WTC11 (cell line): ENCODE measurements around the gene SULT2A1. TPM values are rescaled to one million over a fixed set of nuclear protein-coding genes. Genes with fewer than 3 reads are reported as not detected.
A peak's percentile ranks its signal among the peaks of the same experiment; 100 is the strongest.
"Not testable (repeated sequence)": the region's sequence is repeated elsewhere in the genome, so short reads cannot be mapped to it uniquely, and the experiment has no call there.

Experiments used
- ATAC-seq: fragments of 200-7000 bp; cut with Tn5 transposase; 2 replicates; pipeline ENCODE4 v1.10.0; 2021; ENCODE audit warnings: mild to moderate bottlenecking, moderate library complexity
- CTCF ChIA-PET: fragments of 300-600 bp; sonication (Branson Sonifier 250); formaldehyde crosslinking; loops from one replicate; lab custom pipeline; 2021; ENCODE audit warnings: antibody characterized with exemption; lab: Charles Lee
- POLR2A ChIA-PET: fragments of 350-600 bp; sonication (Branson Sonifier 250); formaldehyde crosslinking; loops from one replicate; lab custom pipeline; 2021; ENCODE audit warnings: antibody characterized with exemption; lab: Charles Lee
- DNase-seq: peaks from one replicate; pipeline ENCODE4 v3.0.0; 2021; ENCODE audit warnings: low spot score
- H3K27ac Mint-ChIP-seq: 2 replicates; pipeline ENCODE4 v1.8.0; 2021; ENCODE audit warnings: mixed read lengths
- H3K27me3 Mint-ChIP-seq: 2 replicates; pipeline ENCODE4 v1.8.0; 2021; ENCODE audit warnings: low read depth, mild to moderate bottlenecking, moderate library complexity, mixed read lengths
- H3K36me3 Mint-ChIP-seq: 2 replicates; pipeline ENCODE4 v1.8.0; 2021; ENCODE audit warnings: mixed read lengths
- H3K4me1 Mint-ChIP-seq: 2 replicates; pipeline ENCODE4 v1.8.0; 2022; ENCODE audit warnings: mixed read lengths
- H3K4me3 Mint-ChIP-seq: 2 replicates; pipeline ENCODE4 v1.8.0; 2021; ENCODE audit warnings: mild to moderate bottlenecking, moderate library complexity, mixed read lengths
- H3K9me3 Mint-ChIP-seq: 2 replicates; pipeline ENCODE4 v1.8.0; 2021; ENCODE audit warnings: mixed read lengths
- KAT7 ChIP-seq: sonication (generic); formaldehyde crosslinking; IDR thresholded peaks from 2 replicates; pipeline ENCODE4 v1.8.1; 2023; ENCODE audit warnings: missing genetic modification reagents, mild to moderate bottlenecking, borderline replicate concordance
- NFATC4 ChIP-seq: fragments of 250-450 bp; sonication (Bioruptor Pico); IDR thresholded peaks from 2 replicates; pipeline ENCODE4 v1.9.0; 2021; ENCODE audit warnings: mild to moderate bottlenecking
- SMAD3 ChIP-seq: sonication (generic); formaldehyde crosslinking; IDR thresholded peaks from 2 replicates; pipeline ENCODE4 v1.8.0; 2022; ENCODE audit warnings: missing genetic modification reagents, mild to moderate bottlenecking, borderline replicate concordance
- TEAD1 ChIP-seq: sonication (generic); formaldehyde crosslinking; IDR thresholded peaks from 2 replicates; pipeline ENCODE4 v1.8.0; 2022; ENCODE audit warnings: mild to moderate bottlenecking, missing genetic modification reagents
- total RNA-seq: library from RNA; stranded (reverse); gene quantifications from 3 replicates; pipeline ENCODE4 v1.2.3, GENCODE V29; 2021
- TF ChIP-seq, protein P1 (sequence below): fragments of 200-600 bp; IDR thresholded peaks from 2 replicates; pipeline ENCODE4 v1.8.0; 2022; ENCODE audit warnings: antibody characterized with exemption
- TF ChIP-seq, protein P2 (sequence below): fragments of 250-450 bp; sonication (Bioruptor Pico); conservative IDR thresholded peaks from 2 replicates; pipeline ENCODE4 v1.9.0; 2021; ENCODE audit warnings: mild to moderate bottlenecking
- TF ChIP-seq, protein P3 (sequence below): sonication (generic); formaldehyde crosslinking; IDR thresholded peaks from 2 replicates; pipeline ENCODE4 v1.8.0; 2023; ENCODE audit warnings: missing genetic modification reagents, mild to moderate bottlenecking, borderline replicate concordance
- TF ChIP-seq, protein P4 (sequence below): fragments of 250-450 bp; sonication (Bioruptor Pico); IDR thresholded peaks from 2 replicates; pipeline ENCODE4 v1.9.0; 2021; ENCODE audit warnings: mild to moderate bottlenecking
- TF ChIP-seq, protein P5 (sequence below): sonication (generic); formaldehyde crosslinking; IDR thresholded peaks from 2 replicates; pipeline ENCODE4 v1.8.0; 2022; ENCODE audit warnings: mild to moderate bottlenecking, missing genetic modification reagents
- TF ChIP-seq, protein P6 (sequence below): sonication (generic); formaldehyde crosslinking; conservative IDR thresholded peaks from 2 replicates; pipeline ENCODE4 v1.8.1; 2023; ENCODE audit warnings: mild to moderate bottlenecking, low read depth, missing genetic modification reagents, moderate library complexity
- TF ChIP-seq, protein P7 (sequence below): fragments of 250-450 bp; sonication (Bioruptor Pico); IDR thresholded peaks from 2 replicates; pipeline ENCODE4 v2.1.2; 2022; ENCODE audit warnings: mild to moderate bottlenecking, moderate library complexity

The SULT2A1 gene
- total RNA-seq, 1 experiment from 2014 or later, result 0.31 TPM

DNA sequence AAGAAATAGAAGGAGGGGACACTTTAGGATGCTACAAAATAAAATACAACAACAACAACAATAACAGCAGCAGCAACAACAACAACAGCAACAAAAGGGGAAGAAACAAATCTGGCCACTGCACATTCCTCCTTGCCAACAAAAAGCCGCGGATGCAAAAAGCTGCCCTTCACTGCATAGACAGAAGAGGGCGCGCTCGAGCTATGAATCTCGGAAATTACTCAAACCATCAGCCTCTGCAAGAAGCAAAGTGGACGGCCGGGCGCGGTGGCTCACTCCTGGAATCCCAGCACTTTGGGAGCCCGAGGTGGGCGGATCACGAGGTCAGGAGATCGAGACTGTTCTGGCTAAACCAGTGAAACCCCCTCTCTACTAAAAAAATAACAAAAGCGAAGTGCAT, 34.0 kb upstream of the SULT2A1 start:
- DNase-seq, H3K4me1 Mint-ChIP-seq, H3K9me3 Mint-ChIP-seq, POLR2A ChIA-PET, H3K27me3 Mint-ChIP-seq, ATAC-seq, H3K4me3 Mint-ChIP-seq, H3K36me3 Mint-ChIP-seq, H3K27ac Mint-ChIP-seq, CTCF ChIA-PET: not testable (repeated sequence)
- TF ChIP-seq, protein P1, sequence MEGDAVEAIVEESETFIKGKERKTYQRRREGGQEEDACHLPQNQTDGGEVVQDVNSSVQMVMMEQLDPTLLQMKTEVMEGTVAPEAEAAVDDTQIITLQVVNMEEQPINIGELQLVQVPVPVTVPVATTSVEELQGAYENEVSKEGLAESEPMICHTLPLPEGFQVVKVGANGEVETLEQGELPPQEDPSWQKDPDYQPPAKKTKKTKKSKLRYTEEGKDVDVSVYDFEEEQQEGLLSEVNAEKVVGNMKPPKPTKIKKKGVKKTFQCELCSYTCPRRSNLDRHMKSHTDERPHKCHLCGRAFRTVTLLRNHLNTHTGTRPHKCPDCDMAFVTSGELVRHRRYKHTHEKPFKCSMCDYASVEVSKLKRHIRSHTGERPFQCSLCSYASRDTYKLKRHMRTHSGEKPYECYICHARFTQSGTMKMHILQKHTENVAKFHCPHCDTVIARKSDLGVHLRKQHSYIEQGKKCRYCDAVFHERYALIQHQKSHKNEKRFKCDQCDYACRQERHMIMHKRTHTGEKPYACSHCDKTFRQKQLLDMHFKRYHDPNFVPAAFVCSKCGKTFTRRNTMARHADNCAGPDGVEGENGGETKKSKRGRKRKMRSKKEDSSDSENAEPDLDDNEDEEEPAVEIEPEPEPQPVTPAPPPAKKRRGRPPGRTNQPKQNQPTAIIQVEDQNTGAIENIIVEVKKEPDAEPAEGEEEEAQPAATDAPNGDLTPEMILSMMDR, result peak; percentile 92

DNA sequence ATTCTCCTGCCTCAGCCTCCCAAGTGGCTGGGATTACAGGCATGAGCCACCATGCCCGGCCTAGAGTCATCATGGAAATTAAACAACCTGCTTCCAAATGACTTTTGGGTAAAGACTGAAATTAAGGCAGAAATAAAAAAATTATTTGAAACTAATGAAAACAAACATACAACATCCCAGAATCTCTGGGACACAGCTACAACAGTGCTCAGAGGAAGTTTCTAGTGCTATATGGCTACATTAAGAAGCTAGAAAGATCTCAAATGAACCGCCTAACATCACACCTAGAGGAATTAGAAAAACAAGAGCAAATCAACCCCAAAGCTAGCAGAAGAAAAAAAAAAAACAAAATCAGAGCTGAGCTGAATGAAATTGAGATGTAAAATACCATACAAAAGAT, 24.1 kb upstream of the SULT2A1 start:
- H3K9me3 Mint-ChIP-seq, ATAC-seq, H3K27ac Mint-ChIP-seq, H3K4me1 Mint-ChIP-seq, H3K4me3 Mint-ChIP-seq, CTCF ChIA-PET, H3K27me3 Mint-ChIP-seq, DNase-seq, POLR2A ChIA-PET, H3K36me3 Mint-ChIP-seq: not testable (repeated sequence)

DNA sequence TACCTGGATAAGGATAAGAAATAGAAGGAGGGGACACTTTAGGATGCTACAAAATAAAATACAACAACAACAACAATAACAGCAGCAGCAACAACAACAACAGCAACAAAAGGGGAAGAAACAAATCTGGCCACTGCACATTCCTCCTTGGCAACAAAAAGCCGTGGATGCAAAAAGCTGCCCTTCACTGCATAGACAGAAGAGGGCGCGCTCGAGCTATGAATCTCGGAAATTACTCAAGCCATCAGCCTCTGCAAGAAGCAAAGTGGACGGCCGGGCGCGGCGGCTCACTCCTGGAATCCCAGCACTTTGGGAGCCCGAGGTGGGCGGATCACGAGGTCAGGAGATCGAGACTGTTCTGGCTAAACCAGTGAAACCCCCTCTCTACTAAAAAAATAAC, 23.2 kb upstream of the SULT2A1 start:
- CTCF ChIA-PET, ATAC-seq, H3K4me3 Mint-ChIP-seq, H3K27me3 Mint-ChIP-seq, H3K27ac Mint-ChIP-seq, POLR2A ChIA-PET, H3K9me3 Mint-ChIP-seq: not testable (repeated sequence)
- peak; percentile 89 for DNase-seq
- TF ChIP-seq, protein P1, result peak; percentile 54
- TF ChIP-seq, all 79 proteins: peak for 1; not testable (repeated sequence) for 78
- H3K4me1 Mint-ChIP-seq, H3K36me3 Mint-ChIP-seq: not testable (repeated sequence)

DNA sequence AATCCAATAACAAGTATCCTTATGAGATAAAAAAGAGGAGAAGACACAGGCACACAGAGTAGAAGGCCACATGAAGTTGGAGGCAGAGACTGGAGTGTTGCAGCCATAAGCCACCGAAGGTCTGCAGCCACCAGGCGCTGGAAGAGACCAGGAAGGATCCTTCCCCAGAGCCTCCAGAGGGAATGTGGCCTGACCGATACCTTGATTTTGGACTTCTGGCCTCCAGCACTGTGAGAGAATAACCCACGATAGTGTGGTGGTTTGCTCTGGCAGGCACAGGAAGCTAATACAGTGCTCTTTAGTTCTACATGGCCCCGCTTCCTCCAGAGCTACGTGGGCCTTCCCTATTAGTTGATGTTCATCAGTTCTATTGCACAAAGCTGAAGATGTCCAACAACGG, 15.3 kb upstream of the SULT2A1 start:
- no peak for DNase-seq
- no peak overlapping the region for H3K4me3 Mint-ChIP-seq
- POLR2A ChIA-PET, result no interaction called here
- H3K27ac Mint-ChIP-seq, result no peak overlapping the region
- no peak for ATAC-seq
- H3K27me3 Mint-ChIP-seq, result no peaks in the 10 kb centered on the region
- CTCF ChIA-PET, result no interaction called here
- no peaks in the 10 kb centered on the region for H3K36me3 Mint-ChIP-seq
- peaks cover 5% of the 10 kb centered on the region for H3K4me1 Mint-ChIP-seq
- peaks cover 1% of the 10 kb centered on the region for H3K9me3 Mint-ChIP-seq
- TF ChIP-seq, protein P2, sequence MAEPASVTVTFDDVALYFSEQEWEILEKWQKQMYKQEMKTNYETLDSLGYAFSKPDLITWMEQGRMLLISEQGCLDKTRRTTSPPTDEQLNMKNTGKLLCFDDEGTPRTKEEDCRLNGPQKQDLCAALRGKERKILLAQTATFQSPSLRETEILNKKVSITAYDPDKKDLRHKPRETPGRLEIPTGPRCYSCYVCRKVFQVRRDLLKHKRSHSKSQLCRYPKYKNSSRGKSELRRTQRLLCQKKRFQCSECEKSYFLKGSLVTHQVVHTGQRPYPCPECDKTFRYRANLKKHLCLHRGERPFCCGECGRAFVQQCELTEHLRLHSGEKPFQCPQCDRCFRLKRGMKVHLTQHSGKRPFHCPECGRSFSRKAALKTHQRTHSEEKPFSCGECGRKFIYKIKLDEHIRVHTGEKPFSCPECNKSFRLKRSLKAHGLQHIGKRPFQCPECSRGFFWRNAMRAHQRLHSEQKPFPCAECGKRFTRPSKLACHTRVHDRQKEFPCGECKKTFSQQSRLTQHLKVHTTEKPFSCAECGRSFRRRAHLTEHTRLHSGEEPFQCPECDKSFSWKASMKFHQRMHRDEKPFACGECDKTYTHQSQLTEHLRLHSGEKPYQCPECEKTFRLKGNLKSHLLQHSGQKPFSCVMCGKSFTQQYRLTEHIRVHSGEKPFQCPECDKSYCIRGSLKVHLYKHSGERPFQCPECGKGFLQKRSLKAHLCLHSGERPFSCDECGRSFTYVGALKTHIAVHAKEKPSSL (CRISPR knock-in tag), result no peak
- TF ChIP-seq SMAD3 (CRISPR knock-in tag), result no peak
- TF ChIP-seq TEAD1 (CRISPR knock-in tag), result no peak
- TF ChIP-seq, protein P3, sequence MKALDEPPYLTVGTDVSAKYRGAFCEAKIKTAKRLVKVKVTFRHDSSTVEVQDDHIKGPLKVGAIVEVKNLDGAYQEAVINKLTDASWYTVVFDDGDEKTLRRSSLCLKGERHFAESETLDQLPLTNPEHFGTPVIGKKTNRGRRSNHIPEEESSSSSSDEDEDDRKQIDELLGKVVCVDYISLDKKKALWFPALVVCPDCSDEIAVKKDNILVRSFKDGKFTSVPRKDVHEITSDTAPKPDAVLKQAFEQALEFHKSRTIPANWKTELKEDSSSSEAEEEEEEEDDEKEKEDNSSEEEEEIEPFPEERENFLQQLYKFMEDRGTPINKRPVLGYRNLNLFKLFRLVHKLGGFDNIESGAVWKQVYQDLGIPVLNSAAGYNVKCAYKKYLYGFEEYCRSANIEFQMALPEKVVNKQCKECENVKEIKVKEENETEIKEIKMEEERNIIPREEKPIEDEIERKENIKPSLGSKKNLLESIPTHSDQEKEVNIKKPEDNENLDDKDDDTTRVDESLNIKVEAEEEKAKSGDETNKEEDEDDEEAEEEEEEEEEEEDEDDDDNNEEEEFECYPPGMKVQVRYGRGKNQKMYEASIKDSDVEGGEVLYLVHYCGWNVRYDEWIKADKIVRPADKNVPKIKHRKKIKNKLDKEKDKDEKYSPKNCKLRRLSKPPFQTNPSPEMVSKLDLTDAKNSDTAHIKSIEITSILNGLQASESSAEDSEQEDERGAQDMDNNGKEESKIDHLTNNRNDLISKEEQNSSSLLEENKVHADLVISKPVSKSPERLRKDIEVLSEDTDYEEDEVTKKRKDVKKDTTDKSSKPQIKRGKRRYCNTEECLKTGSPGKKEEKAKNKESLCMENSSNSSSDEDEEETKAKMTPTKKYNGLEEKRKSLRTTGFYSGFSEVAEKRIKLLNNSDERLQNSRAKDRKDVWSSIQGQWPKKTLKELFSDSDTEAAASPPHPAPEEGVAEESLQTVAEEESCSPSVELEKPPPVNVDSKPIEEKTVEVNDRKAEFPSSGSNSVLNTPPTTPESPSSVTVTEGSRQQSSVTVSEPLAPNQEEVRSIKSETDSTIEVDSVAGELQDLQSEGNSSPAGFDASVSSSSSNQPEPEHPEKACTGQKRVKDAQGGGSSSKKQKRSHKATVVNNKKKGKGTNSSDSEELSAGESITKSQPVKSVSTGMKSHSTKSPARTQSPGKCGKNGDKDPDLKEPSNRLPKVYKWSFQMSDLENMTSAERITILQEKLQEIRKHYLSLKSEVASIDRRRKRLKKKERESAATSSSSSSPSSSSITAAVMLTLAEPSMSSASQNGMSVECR (CRISPR knock-in tag), result no peak
- TF ChIP-seq, protein P4, sequence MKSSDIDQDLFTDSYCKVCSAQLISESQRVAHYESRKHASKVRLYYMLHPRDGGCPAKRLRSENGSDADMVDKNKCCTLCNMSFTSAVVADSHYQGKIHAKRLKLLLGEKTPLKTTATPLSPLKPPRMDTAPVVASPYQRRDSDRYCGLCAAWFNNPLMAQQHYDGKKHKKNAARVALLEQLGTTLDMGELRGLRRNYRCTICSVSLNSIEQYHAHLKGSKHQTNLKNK, result no peak
- TF ChIP-seq, protein P5, sequence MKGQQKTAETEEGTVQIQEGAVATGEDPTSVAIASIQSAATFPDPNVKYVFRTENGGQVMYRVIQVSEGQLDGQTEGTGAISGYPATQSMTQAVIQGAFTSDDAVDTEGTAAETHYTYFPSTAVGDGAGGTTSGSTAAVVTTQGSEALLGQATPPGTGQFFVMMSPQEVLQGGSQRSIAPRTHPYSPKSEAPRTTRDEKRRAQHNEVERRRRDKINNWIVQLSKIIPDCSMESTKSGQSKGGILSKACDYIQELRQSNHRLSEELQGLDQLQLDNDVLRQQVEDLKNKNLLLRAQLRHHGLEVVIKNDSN, result no peak
- no peak for TF ChIP-seq KAT7 (CRISPR knock-in tag)
- TF ChIP-seq, protein P6, sequence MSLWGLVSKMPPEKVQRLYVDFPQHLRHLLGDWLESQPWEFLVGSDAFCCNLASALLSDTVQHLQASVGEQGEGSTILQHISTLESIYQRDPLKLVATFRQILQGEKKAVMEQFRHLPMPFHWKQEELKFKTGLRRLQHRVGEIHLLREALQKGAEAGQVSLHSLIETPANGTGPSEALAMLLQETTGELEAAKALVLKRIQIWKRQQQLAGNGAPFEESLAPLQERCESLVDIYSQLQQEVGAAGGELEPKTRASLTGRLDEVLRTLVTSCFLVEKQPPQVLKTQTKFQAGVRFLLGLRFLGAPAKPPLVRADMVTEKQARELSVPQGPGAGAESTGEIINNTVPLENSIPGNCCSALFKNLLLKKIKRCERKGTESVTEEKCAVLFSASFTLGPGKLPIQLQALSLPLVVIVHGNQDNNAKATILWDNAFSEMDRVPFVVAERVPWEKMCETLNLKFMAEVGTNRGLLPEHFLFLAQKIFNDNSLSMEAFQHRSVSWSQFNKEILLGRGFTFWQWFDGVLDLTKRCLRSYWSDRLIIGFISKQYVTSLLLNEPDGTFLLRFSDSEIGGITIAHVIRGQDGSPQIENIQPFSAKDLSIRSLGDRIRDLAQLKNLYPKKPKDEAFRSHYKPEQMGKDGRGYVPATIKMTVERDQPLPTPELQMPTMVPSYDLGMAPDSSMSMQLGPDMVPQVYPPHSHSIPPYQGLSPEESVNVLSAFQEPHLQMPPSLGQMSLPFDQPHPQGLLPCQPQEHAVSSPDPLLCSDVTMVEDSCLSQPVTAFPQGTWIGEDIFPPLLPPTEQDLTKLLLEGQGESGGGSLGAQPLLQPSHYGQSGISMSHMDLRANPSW (CRISPR knock-in tag), result no peak
- no peak for TF ChIP-seq NFATC4 (CRISPR knock-in tag)
- TF ChIP-seq, protein P7, sequence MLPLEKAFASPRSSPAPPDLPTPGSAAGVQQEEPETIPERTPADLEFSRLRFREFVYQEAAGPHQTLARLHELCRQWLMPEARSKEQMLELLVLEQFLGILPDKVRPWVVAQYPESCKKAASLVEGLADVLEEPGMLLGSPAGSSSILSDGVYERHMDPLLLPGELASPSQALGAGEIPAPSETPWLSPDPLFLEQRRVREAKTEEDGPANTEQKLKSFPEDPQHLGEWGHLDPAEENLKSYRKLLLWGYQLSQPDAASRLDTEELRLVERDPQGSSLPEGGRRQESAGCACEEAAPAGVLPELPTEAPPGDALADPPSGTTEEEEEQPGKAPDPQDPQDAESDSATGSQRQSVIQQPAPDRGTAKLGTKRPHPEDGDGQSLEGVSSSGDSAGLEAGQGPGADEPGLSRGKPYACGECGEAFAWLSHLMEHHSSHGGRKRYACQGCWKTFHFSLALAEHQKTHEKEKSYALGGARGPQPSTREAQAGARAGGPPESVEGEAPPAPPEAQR (CRISPR knock-in tag), result no peak
